WTC11 (cell line): ENCODE measurements around the gene TTLL10. TPM values are rescaled to one million over a fixed set of nuclear protein-coding genes. Genes with fewer than 3 reads are reported as not detected.

Source experiments
- ATAC-seq: fragments of 200-7000 bp; cut with Tn5 transposase; 2 replicates; pipeline ENCODE4 v1.10.0; 2021; ENCODE audit warnings: mild to moderate bottlenecking, moderate library complexity
- CTCF ChIA-PET: fragments of 300-600 bp; sonication (Branson Sonifier 250); formaldehyde crosslinking; loops from one replicate; lab custom pipeline; 2021; ENCODE audit warnings: antibody characterized with exemption; lab: Charles Lee
- POLR2A ChIA-PET: fragments of 350-600 bp; sonication (Branson Sonifier 250); formaldehyde crosslinking; loops from one replicate; lab custom pipeline; 2021; ENCODE audit warnings: antibody characterized with exemption; lab: Charles Lee
- DNase-seq: peaks from one replicate; pipeline ENCODE4 v3.0.0; 2021; ENCODE audit warnings: low spot score
- H3K27ac Mint-ChIP-seq: 2 replicates; pipeline ENCODE4 v1.8.0; 2021; ENCODE audit warnings: mixed read lengths
- H3K27me3 Mint-ChIP-seq: 2 replicates; pipeline ENCODE4 v1.8.0; 2021; ENCODE audit warnings: low read depth, mild to moderate bottlenecking, moderate library complexity, mixed read lengths
- H3K36me3 Mint-ChIP-seq: 2 replicates; pipeline ENCODE4 v1.8.0; 2021; ENCODE audit warnings: mixed read lengths
- H3K4me1 Mint-ChIP-seq: 2 replicates; pipeline ENCODE4 v1.8.0; 2022; ENCODE audit warnings: mixed read lengths
- H3K4me3 Mint-ChIP-seq: 2 replicates; pipeline ENCODE4 v1.8.0; 2021; ENCODE audit warnings: mild to moderate bottlenecking, moderate library complexity, mixed read lengths
- H3K9me3 Mint-ChIP-seq: 2 replicates; pipeline ENCODE4 v1.8.0; 2021; ENCODE audit warnings: mixed read lengths
- NR3C1 ChIP-seq: sonication (generic); formaldehyde crosslinking; conservative IDR thresholded peaks from 2 replicates; pipeline ENCODE4 v1.8.1; 2023; ENCODE audit warnings: low read depth, mild to moderate bottlenecking, missing genetic modification reagents
- PRRX2 ChIP-seq: fragments of 250-450 bp; sonication (Bioruptor Pico); IDR thresholded peaks from 2 replicates; pipeline ENCODE4 v1.8.0; 2021; ENCODE audit warnings: mild to moderate bottlenecking
- TCF7 ChIP-seq: sonication (generic); formaldehyde crosslinking; IDR thresholded peaks from 2 replicates; pipeline ENCODE4 v1.8.0; 2022; ENCODE audit warnings: mild to moderate bottlenecking, low read depth, missing genetic modification reagents, moderate library complexity
- total RNA-seq: library from RNA; stranded (reverse); gene quantifications from 3 replicates; pipeline ENCODE4 v1.2.3, GENCODE V29; 2021
- TF ChIP-seq, protein P1 (sequence below): fragments of 200-600 bp; IDR thresholded peaks from 2 replicates; pipeline ENCODE4 v1.8.0; 2022; ENCODE audit warnings: antibody characterized with exemption
- TF ChIP-seq, protein P2 (sequence below): sonication (generic); formaldehyde crosslinking; IDR thresholded peaks from 2 replicates; pipeline ENCODE4 v1.8.1; 2023; ENCODE audit warnings: mild to moderate bottlenecking, moderate library complexity, missing genetic modification reagents
- TF ChIP-seq, protein P3 (sequence below): sonication (generic); formaldehyde crosslinking; conservative IDR thresholded peaks from 2 replicates; pipeline ENCODE4 v1.8.1; 2023; ENCODE audit warnings: mild to moderate bottlenecking, low read depth, missing genetic modification reagents, moderate library complexity
- TF ChIP-seq, protein P4 (sequence below): sonication (generic); formaldehyde crosslinking; IDR thresholded peaks from 2 replicates; pipeline ENCODE4 v1.8.1; 2023; ENCODE audit warnings: mild to moderate bottlenecking, missing genetic modification reagents
- TF ChIP-seq, protein P5 (sequence below): sonication (generic); formaldehyde crosslinking; IDR thresholded peaks from 2 replicates; pipeline ENCODE4 v1.8.0; 2023; ENCODE audit warnings: missing genetic modification reagents

The TTLL10 gene
- total RNA-seq, 1 experiment from 2014 or later: 1.1 TPM

DNA sequence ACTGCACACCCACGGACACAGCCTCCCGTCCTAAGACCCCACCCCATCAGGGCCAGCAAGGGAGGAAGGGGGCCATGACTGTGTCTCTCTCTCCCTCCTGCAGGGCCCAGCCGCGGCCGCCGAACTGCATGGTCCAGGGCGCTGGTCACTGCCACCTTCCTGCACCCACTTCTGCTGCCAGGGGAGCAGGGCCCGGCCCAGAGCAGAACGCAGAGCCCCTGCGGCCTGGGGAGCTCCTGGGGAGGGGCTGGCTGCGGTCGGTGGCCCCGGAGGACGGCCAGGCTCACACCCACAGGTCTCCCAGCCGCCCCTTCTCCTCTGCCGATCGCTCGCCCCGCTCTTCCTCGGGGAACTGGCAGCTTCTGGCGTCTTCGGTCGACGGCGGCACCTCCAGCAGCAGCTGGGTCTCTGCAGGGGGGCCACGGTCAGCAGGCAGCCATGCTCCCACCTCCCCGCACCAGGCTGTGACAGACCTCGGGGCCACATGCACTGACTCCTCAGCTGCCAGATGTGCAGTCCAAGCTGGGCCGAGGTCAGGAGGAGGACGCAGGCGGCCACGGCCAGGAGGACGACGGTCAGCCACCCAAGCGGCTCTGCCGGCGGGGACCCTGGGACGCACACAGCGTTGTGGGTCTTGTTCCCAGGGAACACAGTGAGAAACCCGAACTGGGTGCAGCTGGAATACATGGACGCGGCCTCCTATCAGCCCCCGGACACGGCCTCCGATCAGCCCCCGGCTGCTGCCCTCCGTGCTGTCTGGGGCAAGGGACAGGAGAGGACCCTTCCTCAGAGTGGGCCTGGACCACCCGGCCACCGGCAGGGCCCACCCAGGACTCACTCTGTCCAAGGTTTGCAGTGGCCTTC lies 30.1 kb downstream of the TTLL10 start (continued):
- TF ChIP-seq, protein P1, sequence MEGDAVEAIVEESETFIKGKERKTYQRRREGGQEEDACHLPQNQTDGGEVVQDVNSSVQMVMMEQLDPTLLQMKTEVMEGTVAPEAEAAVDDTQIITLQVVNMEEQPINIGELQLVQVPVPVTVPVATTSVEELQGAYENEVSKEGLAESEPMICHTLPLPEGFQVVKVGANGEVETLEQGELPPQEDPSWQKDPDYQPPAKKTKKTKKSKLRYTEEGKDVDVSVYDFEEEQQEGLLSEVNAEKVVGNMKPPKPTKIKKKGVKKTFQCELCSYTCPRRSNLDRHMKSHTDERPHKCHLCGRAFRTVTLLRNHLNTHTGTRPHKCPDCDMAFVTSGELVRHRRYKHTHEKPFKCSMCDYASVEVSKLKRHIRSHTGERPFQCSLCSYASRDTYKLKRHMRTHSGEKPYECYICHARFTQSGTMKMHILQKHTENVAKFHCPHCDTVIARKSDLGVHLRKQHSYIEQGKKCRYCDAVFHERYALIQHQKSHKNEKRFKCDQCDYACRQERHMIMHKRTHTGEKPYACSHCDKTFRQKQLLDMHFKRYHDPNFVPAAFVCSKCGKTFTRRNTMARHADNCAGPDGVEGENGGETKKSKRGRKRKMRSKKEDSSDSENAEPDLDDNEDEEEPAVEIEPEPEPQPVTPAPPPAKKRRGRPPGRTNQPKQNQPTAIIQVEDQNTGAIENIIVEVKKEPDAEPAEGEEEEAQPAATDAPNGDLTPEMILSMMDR: no peak
- TF ChIP-seq NR3C1 (CRISPR knock-in tag) (no peak), PRRX2 (CRISPR knock-in tag) (no peak)

DNA sequence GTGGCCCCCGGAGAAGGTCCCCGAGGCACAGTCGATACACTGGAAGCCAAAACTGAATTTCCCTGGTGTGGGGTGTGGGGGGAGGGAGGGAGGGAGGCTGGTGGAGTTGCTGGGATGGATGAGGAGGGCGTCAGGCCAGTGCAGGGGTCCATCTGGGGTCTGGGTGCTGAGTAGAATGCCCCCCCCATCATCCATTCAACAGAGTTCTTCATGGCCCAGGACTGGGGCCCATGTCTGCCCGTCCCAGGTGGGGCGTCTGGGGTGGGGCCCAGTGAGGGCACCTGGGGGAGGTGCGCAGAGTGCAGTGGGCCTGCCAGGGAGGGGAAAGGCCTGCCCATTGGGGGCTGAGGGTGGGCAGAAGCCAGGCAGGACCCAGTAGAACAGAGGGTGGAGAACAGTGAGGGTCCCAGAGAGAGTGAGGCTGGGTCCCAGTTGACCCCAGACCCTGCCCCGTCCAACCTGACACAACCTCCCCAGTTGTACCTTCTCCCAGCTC lies 30.8 kb downstream of the TTLL10 start:
- POLR2A ChIA-PET: interaction anchor here (0.6 kb wide), 1 partner anchor 662 kb away, joined by 3 read pairs; no protein-coding TSS in a partner anchor

More for the DNA sequence above, 30.8 kb downstream of the TTLL10 start:
- CTCF ChIA-PET: interaction anchor here (3.1 kb wide), 2 partner anchors 30 to 82 kb away, joined by 13 to 17 read pairs; partner anchors contain the start of gene TTLL10
- peaks cover 3% of the 10 kb centered on the region; the same call in 1 of the 2 replicates for H3K4me1 Mint-ChIP-seq
- H3K4me3 Mint-ChIP-seq: no peak overlapping the region
- H3K27ac Mint-ChIP-seq: no peak overlapping the region
- H3K36me3 Mint-ChIP-seq: no peaks in the 10 kb centered on the region
- H3K9me3 Mint-ChIP-seq: no peaks in the 10 kb centered on the region
- ATAC-seq (no peak), DNase-seq (no peak)
- TF ChIP-seq, protein P2, sequence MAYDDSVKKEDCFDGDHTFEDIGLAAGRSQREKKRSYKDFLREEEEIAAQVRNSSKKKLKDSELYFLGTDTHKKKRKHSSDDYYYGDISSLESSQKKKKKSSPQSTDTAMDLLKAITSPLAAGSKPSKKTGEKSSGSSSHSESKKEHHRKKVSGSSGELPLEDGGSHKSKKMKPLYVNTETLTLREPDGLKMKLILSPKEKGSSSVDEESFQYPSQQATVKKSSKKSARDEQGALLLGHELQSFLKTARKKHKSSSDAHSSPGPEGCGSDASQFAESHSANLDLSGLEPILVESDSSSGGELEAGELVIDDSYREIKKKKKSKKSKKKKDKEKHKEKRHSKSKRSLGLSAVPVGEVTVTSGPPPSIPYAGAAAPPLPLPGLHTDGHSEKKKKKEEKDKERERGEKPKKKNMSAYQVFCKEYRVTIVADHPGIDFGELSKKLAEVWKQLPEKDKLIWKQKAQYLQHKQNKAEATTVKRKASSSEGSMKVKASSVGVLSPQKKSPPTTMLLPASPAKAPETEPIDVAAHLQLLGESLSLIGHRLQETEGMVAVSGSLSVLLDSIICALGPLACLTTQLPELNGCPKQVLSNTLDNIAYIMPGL: no peak
- TF ChIP-seq NR3C1 (CRISPR knock-in tag) (no peak), TCF7 (no peak)
- TF ChIP-seq, protein P3, sequence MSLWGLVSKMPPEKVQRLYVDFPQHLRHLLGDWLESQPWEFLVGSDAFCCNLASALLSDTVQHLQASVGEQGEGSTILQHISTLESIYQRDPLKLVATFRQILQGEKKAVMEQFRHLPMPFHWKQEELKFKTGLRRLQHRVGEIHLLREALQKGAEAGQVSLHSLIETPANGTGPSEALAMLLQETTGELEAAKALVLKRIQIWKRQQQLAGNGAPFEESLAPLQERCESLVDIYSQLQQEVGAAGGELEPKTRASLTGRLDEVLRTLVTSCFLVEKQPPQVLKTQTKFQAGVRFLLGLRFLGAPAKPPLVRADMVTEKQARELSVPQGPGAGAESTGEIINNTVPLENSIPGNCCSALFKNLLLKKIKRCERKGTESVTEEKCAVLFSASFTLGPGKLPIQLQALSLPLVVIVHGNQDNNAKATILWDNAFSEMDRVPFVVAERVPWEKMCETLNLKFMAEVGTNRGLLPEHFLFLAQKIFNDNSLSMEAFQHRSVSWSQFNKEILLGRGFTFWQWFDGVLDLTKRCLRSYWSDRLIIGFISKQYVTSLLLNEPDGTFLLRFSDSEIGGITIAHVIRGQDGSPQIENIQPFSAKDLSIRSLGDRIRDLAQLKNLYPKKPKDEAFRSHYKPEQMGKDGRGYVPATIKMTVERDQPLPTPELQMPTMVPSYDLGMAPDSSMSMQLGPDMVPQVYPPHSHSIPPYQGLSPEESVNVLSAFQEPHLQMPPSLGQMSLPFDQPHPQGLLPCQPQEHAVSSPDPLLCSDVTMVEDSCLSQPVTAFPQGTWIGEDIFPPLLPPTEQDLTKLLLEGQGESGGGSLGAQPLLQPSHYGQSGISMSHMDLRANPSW (CRISPR knock-in tag): no peak
- TF ChIP-seq, protein P4, sequence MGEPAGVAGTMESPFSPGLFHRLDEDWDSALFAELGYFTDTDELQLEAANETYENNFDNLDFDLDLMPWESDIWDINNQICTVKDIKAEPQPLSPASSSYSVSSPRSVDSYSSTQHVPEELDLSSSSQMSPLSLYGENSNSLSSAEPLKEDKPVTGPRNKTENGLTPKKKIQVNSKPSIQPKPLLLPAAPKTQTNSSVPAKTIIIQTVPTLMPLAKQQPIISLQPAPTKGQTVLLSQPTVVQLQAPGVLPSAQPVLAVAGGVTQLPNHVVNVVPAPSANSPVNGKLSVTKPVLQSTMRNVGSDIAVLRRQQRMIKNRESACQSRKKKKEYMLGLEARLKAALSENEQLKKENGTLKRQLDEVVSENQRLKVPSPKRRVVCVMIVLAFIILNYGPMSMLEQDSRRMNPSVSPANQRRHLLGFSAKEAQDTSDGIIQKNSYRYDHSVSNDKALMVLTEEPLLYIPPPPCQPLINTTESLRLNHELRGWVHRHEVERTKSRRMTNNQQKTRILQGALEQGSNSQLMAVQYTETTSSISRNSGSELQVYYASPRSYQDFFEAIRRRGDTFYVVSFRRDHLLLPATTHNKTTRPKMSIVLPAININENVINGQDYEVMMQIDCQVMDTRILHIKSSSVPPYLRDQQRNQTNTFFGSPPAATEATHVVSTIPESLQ: no peak
- TF ChIP-seq, protein P5, sequence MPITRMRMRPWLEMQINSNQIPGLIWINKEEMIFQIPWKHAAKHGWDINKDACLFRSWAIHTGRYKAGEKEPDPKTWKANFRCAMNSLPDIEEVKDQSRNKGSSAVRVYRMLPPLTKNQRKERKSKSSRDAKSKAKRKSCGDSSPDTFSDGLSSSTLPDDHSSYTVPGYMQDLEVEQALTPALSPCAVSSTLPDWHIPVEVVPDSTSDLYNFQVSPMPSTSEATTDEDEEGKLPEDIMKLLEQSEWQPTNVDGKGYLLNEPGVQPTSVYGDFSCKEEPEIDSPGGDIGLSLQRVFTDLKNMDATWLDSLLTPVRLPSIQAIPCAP (CRISPR knock-in tag): no peak
- peaks cover 4% of the 10 kb centered on the region for H3K27me3 Mint-ChIP-seq
